Upper lobe of left lung (tissue), 4 donors: ENCODE measurements around the gene SPATS2.

ENCODE experiments used
- POLR2A ChIP-seq, 4 donors: fragments of 450-650 bp; IDR thresholded peaks; one replicate each; pipeline ENCODE4 v1.5.1; 2016 to 2017; ENCODE audit warnings: antibody characterized with exemption in 4 of 4, mild to moderate bottlenecking in 2 of 4
- TF ChIP-seq, protein P1 (sequence below), 6 experiments: fragments of 450-650 bp in 4 of 6; fragments of 200-600 bp in 2 of 6; sonication (generic) in 2 of 6; IDR thresholded peaks; one replicate each; pipeline ENCODE4 v1.5.1; 2016 to 2019; ENCODE audit warnings: antibody characterized with exemption in 6 of 6

DNA sequence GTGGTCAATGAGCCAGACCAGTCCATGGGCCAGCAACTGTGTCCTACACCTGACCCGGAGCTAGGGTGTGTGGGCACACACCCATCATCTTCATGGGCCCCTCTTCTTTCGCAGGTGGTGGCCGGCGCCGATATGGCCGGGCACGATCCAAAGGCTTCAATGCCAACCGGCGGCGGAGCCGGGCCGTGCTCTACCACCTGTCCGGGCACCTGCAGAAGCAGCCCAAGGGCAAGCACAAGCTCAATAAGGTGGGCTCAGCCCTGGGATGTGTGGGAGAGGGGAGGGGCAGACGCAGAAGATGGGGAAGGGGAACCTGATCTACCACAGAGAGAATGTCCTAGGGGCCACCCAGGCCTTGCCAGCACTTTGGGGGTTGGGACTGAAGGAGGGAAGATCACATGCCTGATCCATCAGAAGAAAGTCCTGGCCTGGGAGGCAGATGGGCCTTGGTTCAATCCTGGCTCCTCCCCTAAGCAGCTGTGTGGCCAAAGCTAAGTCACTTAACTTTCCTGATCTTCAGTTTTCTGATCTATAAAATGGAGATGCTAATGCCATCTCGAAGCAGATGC, 175.4 kb downstream of the SPATS2 start:
- TF ChIP-seq, protein P1, sequence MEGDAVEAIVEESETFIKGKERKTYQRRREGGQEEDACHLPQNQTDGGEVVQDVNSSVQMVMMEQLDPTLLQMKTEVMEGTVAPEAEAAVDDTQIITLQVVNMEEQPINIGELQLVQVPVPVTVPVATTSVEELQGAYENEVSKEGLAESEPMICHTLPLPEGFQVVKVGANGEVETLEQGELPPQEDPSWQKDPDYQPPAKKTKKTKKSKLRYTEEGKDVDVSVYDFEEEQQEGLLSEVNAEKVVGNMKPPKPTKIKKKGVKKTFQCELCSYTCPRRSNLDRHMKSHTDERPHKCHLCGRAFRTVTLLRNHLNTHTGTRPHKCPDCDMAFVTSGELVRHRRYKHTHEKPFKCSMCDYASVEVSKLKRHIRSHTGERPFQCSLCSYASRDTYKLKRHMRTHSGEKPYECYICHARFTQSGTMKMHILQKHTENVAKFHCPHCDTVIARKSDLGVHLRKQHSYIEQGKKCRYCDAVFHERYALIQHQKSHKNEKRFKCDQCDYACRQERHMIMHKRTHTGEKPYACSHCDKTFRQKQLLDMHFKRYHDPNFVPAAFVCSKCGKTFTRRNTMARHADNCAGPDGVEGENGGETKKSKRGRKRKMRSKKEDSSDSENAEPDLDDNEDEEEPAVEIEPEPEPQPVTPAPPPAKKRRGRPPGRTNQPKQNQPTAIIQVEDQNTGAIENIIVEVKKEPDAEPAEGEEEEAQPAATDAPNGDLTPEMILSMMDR (IDR thresholded peaks at IDR 0.05): no peak
- TF ChIP-seq POLR2A (IDR thresholded peaks at IDR 0.05): no peak
